PC-9 (cell line): Measurements from ENCODE around the gene PHLDB2.

ENCODE experiments used
- CTCF ChIP-seq: fragments of 200-600 bp; sonication (generic); conservative IDR thresholded peaks from 2 replicates; pipeline ENCODE4 v1.6.1; 2017; ENCODE audit warnings: mixed run types, antibody characterized with exemption, mild to moderate bottlenecking, moderate library complexity
- EZH2 ChIP-seq: fragments of 200-600 bp; sonication (generic); IDR thresholded peaks from 2 replicates; pipeline ENCODE4 v1.8.0; 2017; ENCODE audit warnings: antibody characterized with exemption, low read depth

GRCh38 chr3:111952086-111952485, 93.0 kb downstream of the PHLDB2 start:
- no peak for TF ChIP-seq CTCF
- no peak for TF ChIP-seq EZH2
